ENCODE results near the gene CSNK1D.

The CSNK1D gene

GRCh38 chr17:82309656-82310570 lies 36.4 kb upstream of the CSNK1D start:
- Histone ChIP-seq H3K4me1 (ENCODE audit: control insufficient read depth, insufficient read depth, low read length) (no peaks in the 10 kb centered on the region), H3K4me3 (ENCODE audit: low read depth, low read length) (no peak overlapping the region), H3K27ac (ENCODE audit: extremely low read depth, low read depth, low read length) (no peak overlapping the region), H3K36me3 (ENCODE audit: control insufficient read depth in 2 of 2, insufficient read depth in 1 of 2, low read length in 2 of 2) (no peaks in the 10 kb centered on the region), H3K9me3 (ENCODE audit: control insufficient read depth, insufficient read depth, low read depth, low read length) (no peaks in the 10 kb centered on the region)
- ChIA-PET POLR2A (interaction anchor here (1.2 kb wide), 1 partner anchor 12 kb away, joined by 3 read pairs; no protein-coding TSS in a partner anchor), CTCF (interaction anchor here (0.7 to 1.0 kb wide), 6 partner anchors 8 to 269 kb away, joined by 3 to 6 read pairs (median 3); no protein-coding TSS in a partner anchor)
- TF ChIP-seq ZBTB8A (tag by site-specific recombination; IDR thresholded peaks at IDR 0.05) (no peak), ZBTB11 (tag by site-specific recombination; conservative IDR thresholded peaks at IDR 0.05; ENCODE audit: low read depth) (no peak), ZNF571 (tag by site-specific recombination; IDR thresholded peaks at IDR 0.05) (no peak), ZFP41 (tag by site-specific recombination; IDR thresholded peaks at IDR 0.05; ENCODE audit: borderline replicate concordance) (no peak), ZNF837 (tag by site-specific recombination; IDR thresholded peaks at IDR 0.05) (no peak), ZNF555 (tag by site-specific recombination; conservative IDR thresholded peaks at IDR 0.05) (no peak), ZNF248 (tag by site-specific recombination; IDR thresholded peaks at IDR 0.05) (no peak), GLIS1 (tag by site-specific recombination; IDR thresholded peaks at IDR 0.05) (no peak), SP7 (tag by site-specific recombination; IDR thresholded peaks at IDR 0.05) (no peak), ZNF623 (tag by site-specific recombination; IDR thresholded peaks at IDR 0.05) (no peak), ZSCAN30 (tag by site-specific recombination; IDR thresholded peaks at IDR 0.05) (no peak), REST (tag by site-specific recombination; IDR thresholded peaks at IDR 0.05) (no peak), ZBTB26 (tag by site-specific recombination; optimal IDR thresholded peaks at IDR 0.05) (no peak), ZNF302 (tag by site-specific recombination; IDR thresholded peaks at IDR 0.05; ENCODE audit: low read depth) (no peak), ZNF585B (tag by site-specific recombination; IDR thresholded peaks at IDR 0.05) (no peak), ZNF660 (tag by site-specific recombination; IDR thresholded peaks at IDR 0.05) (no peak), SETDB1 (IDR thresholded peaks at IDR 0.05; ENCODE audit: insufficient read length, low read length) (no peak)
